ENCODE results near the gene SEMA7A. TPM values are rescaled to one million over a fixed set of nuclear protein-coding genes. Genes with fewer than 3 reads are reported as not detected.
"Not testable (repeated sequence)": the region's sequence is repeated elsewhere in the genome, so short reads cannot be mapped to it uniquely, and the experiment has no call there.

SEMA7A gene
- total RNA-seq, 2 experiments from 2014 or later = 26.4 to 32.9 TPM

- Mint-ChIP-seq H3K27me3 (no peaks in the 10 kb centered on the region), H3K4me3 (no peak overlapping the region), H3K9me3 (ENCODE audit: low read depth) (no peaks in the 10 kb centered on the region), H3K4me1 (peaks cover 74% of the 10 kb centered on the region), H3K36me3 (peaks cover 2% of the 10 kb centered on the region), H3K27ac (peak overlapping the region; percentile 9)
- DNase-seq (no peak), ATAC-seq (no peak)
- CTCF ChIA-PET = interaction anchor here (0.6 to 3.6 kb wide), 3 partner anchors 11 to 404 kb away, joined by 3 to 19 read pairs (median 15); no protein-coding TSS in a partner anchor
Measured at GRCh38 chr15:74395319-74396145, 38.2 kb downstream of the SEMA7A start.

- H3K36me3 Mint-ChIP-seq = peaks cover 2% of the 10 kb centered on the region
- CTCF ChIA-PET = interaction anchor here (1.2 to 3.6 kb wide), 3 partner anchors 9 to 12 kb away, joined by 9 to 19 read pairs (median 15); no protein-coding TSS in a partner anchor
- peaks cover 64% of the 10 kb centered on the region for H3K4me1 Mint-ChIP-seq
- H3K27me3 Mint-ChIP-seq = no peaks in the 10 kb centered on the region
- no peaks in the 10 kb centered on the region for H3K9me3 Mint-ChIP-seq (ENCODE audit: low read depth)
- H3K4me3 Mint-ChIP-seq = no peak overlapping the region
- DNase-seq = no peak
- ATAC-seq = no peak
- peak overlapping the region; percentile 50 for H3K27ac Mint-ChIP-seq
Measured at GRCh38 chr15:74394090-74394846, 39.5 kb downstream of the SEMA7A start.

GRCh38 chr15:74393423-74393822 lies 40.3 kb downstream of the SEMA7A start:
- DNase-seq (no peak), ATAC-seq (no peak)
- peaks cover 56% of the 10 kb centered on the region for H3K4me1 Mint-ChIP-seq
- no peaks in the 10 kb centered on the region for H3K27me3 Mint-ChIP-seq
- CTCF ChIA-PET = interaction anchor here (1.2 kb wide), 1 partner anchor 8 kb away, joined by 9 read pairs; no protein-coding TSS in a partner anchor
- no peak overlapping the region for H3K4me3 Mint-ChIP-seq
- H3K9me3 Mint-ChIP-seq (ENCODE audit: low read depth) = no peaks in the 10 kb centered on the region
- H3K36me3 Mint-ChIP-seq = peaks cover 1% of the 10 kb centered on the region
- peak overlapping the region; percentile 13 for H3K27ac Mint-ChIP-seq

- H3K36me3 Mint-ChIP-seq = no peaks in the 10 kb centered on the region
- CTCF ChIA-PET = no interaction called here
- no peak overlapping the region for H3K4me3 Mint-ChIP-seq
- H3K4me1 Mint-ChIP-seq = peaks cover 51% of the 10 kb centered on the region
- ATAC-seq (no peak), DNase-seq (no peak)
- H3K27ac Mint-ChIP-seq = no peak overlapping the region
- no peaks in the 10 kb centered on the region for H3K27me3 Mint-ChIP-seq
- no peaks in the 10 kb centered on the region for H3K9me3 Mint-ChIP-seq (ENCODE audit: low read depth)
Measured at GRCh38 chr15:74392902-74393301, 40.9 kb downstream of the SEMA7A start.

GRCh38 chr15:74392451-74392830 lies 41.3 kb downstream of the SEMA7A start:
- H3K27me3 Mint-ChIP-seq = no peaks in the 10 kb centered on the region
- ATAC-seq (no peak), DNase-seq (no peak)
- CTCF ChIA-PET = no interaction called here
- no peaks in the 10 kb centered on the region for H3K9me3 Mint-ChIP-seq (ENCODE audit: low read depth)
- H3K4me1 Mint-ChIP-seq = peaks cover 46% of the 10 kb centered on the region
- H3K4me3 Mint-ChIP-seq = no peak overlapping the region
- H3K36me3 Mint-ChIP-seq = no peaks in the 10 kb centered on the region
- peak overlapping the region; percentile 73 for H3K27ac Mint-ChIP-seq

- ATAC-seq = no peak
Measured at GRCh38 chr15:74391582-74392450, 41.9 kb downstream of the SEMA7A start.

GRCh38 chr15:74390647-74391288 lies 43.0 kb downstream of the SEMA7A start:
- H3K36me3 Mint-ChIP-seq = no peaks in the 10 kb centered on the region
- ATAC-seq = no peak
- no peak overlapping the region for H3K4me3 Mint-ChIP-seq
- CTCF ChIA-PET = interaction anchor here (1.5 kb wide), 1 partner anchor 44 kb away, joined by 5 read pairs; the partner anchor contains the start of gene SEMA7A
- no peaks in the 10 kb centered on the region for H3K9me3 Mint-ChIP-seq (ENCODE audit: low read depth)
- DNase-seq = no peak
- no peak overlapping the region for H3K27ac Mint-ChIP-seq
- H3K27me3 Mint-ChIP-seq = no peaks in the 10 kb centered on the region
- H3K4me1 Mint-ChIP-seq = peaks cover 39% of the 10 kb centered on the region

More at GRCh38 chr15:74391582-74392450, 41.9 kb downstream of the SEMA7A start:
- Mint-ChIP-seq H3K9me3 (ENCODE audit: low read depth) (no peaks in the 10 kb centered on the region), H3K27ac (peak overlapping the region; percentile 73), H3K4me3 (no peak overlapping the region), H3K36me3 (no peaks in the 10 kb centered on the region), H3K27me3 (no peaks in the 10 kb centered on the region), H3K4me1 (peaks cover 40% of the 10 kb centered on the region)
- CTCF ChIA-PET = no interaction called here
- DNase-seq = no peak

GRCh38 chr15:74390049-74390646 lies 43.6 kb downstream of the SEMA7A start:
- H3K4me1 Mint-ChIP-seq = peaks cover 45% of the 10 kb centered on the region
- H3K27ac Mint-ChIP-seq = peak overlapping the region; percentile 18
- not testable (repeated sequence) for H3K36me3 Mint-ChIP-seq; ATAC-seq; H3K9me3 Mint-ChIP-seq (ENCODE audit: low read depth); H3K4me3 Mint-ChIP-seq; DNase-seq; H3K27me3 Mint-ChIP-seq
- CTCF ChIA-PET = interaction anchor here (1.1 to 1.5 kb wide), 2 partner anchors 10 to 45 kb away, joined by 4 to 5 read pairs; partner anchors contain the start of gene SEMA7A

- DNase-seq (no peak), ATAC-seq (no peak)
- Mint-ChIP-seq H3K9me3 (ENCODE audit: low read depth) (no peaks in the 10 kb centered on the region), H3K4me3 (no peak overlapping the region), H3K4me1 (peaks cover 51% of the 10 kb centered on the region), H3K27me3 (no peaks in the 10 kb centered on the region), H3K36me3 (no peaks in the 10 kb centered on the region), H3K27ac (no peak overlapping the region)
- CTCF ChIA-PET = interaction anchor here (1.1 to 1.9 kb wide), 5 partner anchors 11 to 50 kb away, joined by 4 to 10 read pairs (median 5); partner anchors contain the start of gene SEMA7A
Measured at GRCh38 chr15:74389241-74390048, 44.3 kb downstream of the SEMA7A start.

GRCh38 chr15:74388363-74388951 lies 45.3 kb downstream of the SEMA7A start:
- H3K4me1 Mint-ChIP-seq = peaks cover 53% of the 10 kb centered on the region
- H3K36me3 Mint-ChIP-seq = no peaks in the 10 kb centered on the region
- no peaks in the 10 kb centered on the region for H3K9me3 Mint-ChIP-seq (ENCODE audit: low read depth)
- DNase-seq = no peak
- H3K27ac Mint-ChIP-seq = no peak overlapping the region
- H3K27me3 Mint-ChIP-seq = no peaks in the 10 kb centered on the region
- H3K4me3 Mint-ChIP-seq = no peak overlapping the region
- CTCF ChIA-PET = interaction anchor here (1.4 to 1.9 kb wide), 4 partner anchors 11 to 51 kb away, joined by 4 to 10 read pairs (median 5); no protein-coding TSS in a partner anchor
- ATAC-seq = no peak

- no peak overlapping the region for H3K27ac Mint-ChIP-seq
- CTCF ChIA-PET = interaction anchor here (1.4 to 18.5 kb wide), 5 partner anchors 12 to 51 kb away, joined by 4 to 668 read pairs (median 5); partner anchors contain the start of gene SEMA7A
- no peaks in the 10 kb centered on the region for H3K9me3 Mint-ChIP-seq (ENCODE audit: low read depth)
- DNase-seq = no peak
- H3K4me3 Mint-ChIP-seq = no peak overlapping the region
- ATAC-seq = no peak
- H3K36me3 Mint-ChIP-seq = no peaks in the 10 kb centered on the region
- peaks cover 56% of the 10 kb centered on the region for H3K4me1 Mint-ChIP-seq
- H3K27me3 Mint-ChIP-seq = no peaks in the 10 kb centered on the region
Measured at GRCh38 chr15:74387621-74388362, 46.0 kb downstream of the SEMA7A start.

All from activated CD8-positive, alpha-beta memory T cell treated with anti-CD3 and anti-CD28 coated beads, Interleukin-2, amount 10 ng/mL, durations not matched to agents 7 days and 5 days (primary cell).